Endodermal cell (in vitro differentiated cells): ENCODE results near the gene POLR2L. TPM values are rescaled to one million over a fixed set of nuclear protein-coding genes. Genes with fewer than 3 reads are reported as not detected.

Experiments used
- DNase-seq: peaks from one replicate; pipeline ENCODE4 v3.0.0-alpha.2; 2017
- H3K27ac ChIP-seq: 2 replicates; pipeline ENCODE4 v1.5.1; 2013; ENCODE audit warnings: mild to moderate bottlenecking, low read depth, low read length, moderate library complexity
- H3K27me3 ChIP-seq: 2 replicates; pipeline ENCODE4 v1.6.1; 2013; ENCODE audit warnings: mild to moderate bottlenecking, low read length, moderate library complexity; ENCODE audit not compliant: insufficient read depth, control insufficient read depth, poor library complexity, severe bottlenecking
- H3K36me3 ChIP-seq: 2 replicates; pipeline ENCODE4 v1.7.0; 2013; ENCODE audit warnings: mild to moderate bottlenecking, low read length, moderate library complexity; ENCODE audit not compliant: control insufficient read depth, insufficient read depth
- H3K4me1 ChIP-seq: one replicate; pipeline ENCODE4 v1.7.0; 2013; ENCODE audit warnings: low read length; ENCODE audit not compliant: control insufficient read depth, insufficient read depth
- H3K4me3 ChIP-seq: 2 replicates; pipeline ENCODE4 v1.5.1; 2013; ENCODE audit warnings: mild to moderate bottlenecking, low read length, moderate library complexity
- H3K9ac ChIP-seq: 2 replicates; pipeline ENCODE4 v1.6.1; 2013; ENCODE audit warnings: mild to moderate bottlenecking, low read length, moderate library complexity; ENCODE audit not compliant: poor library complexity, severe bottlenecking; ENCODE audit errors: extremely low read depth
- H3K9me3 ChIP-seq: 2 replicates; pipeline ENCODE4 v1.6.1; 2013; ENCODE audit warnings: mild to moderate bottlenecking, low read length, moderate library complexity; ENCODE audit not compliant: control insufficient read depth
- H3K27ac Mint-ChIP-seq: 2 replicates; pipeline ENCODE4 v1.8.0; 2020; ENCODE audit warnings: mixed read lengths
- H3K27me3 Mint-ChIP-seq: 2 replicates; pipeline ENCODE4 v1.8.0; 2021; ENCODE audit warnings: mild to moderate bottlenecking, mixed read lengths; ENCODE audit not compliant: insufficient read depth
- H3K36me3 Mint-ChIP-seq: 2 replicates; pipeline ENCODE4 v1.8.0; 2020; ENCODE audit warnings: low read depth, mixed read lengths
- H3K4me1 Mint-ChIP-seq: 2 replicates; pipeline ENCODE4 v1.8.0; 2020; ENCODE audit warnings: mixed read lengths
- H3K4me3 Mint-ChIP-seq: 2 replicates; pipeline ENCODE4 v1.8.0; 2020; ENCODE audit warnings: mild to moderate bottlenecking, moderate library complexity, mixed read lengths
- H3K9me3 Mint-ChIP-seq: 2 replicates; pipeline ENCODE4 v1.8.0; 2020; ENCODE audit warnings: mild to moderate bottlenecking, mixed read lengths
- CTCF ChIP-seq: fragments of 200-600 bp; sonication (generic); conservative IDR thresholded peaks from 2 replicates; pipeline ENCODE4 v1.5.0; 2021; ENCODE audit warnings: antibody characterized with exemption, mild to moderate bottlenecking
- WGBS, 2 experiments: methylation state at CpG; one replicate each; pipeline versions ENCODE4 v1.1.5 to v1.1.7; 2013; ENCODE audit warnings: missing lambda C conversion rate in 2 of 2, mixed read lengths in 1 of 2; ENCODE audit not compliant: insufficient coverage in 1 of 2, insufficient read length in 1 of 2; 5-methylcytosine and 5-hydroxymethylcytosine counted together
- total RNA-seq, 2 donors: library from RNA; stranded (reverse); fragmentation: NEBNext Ultra II Directional in 1 of 2; extraction: Animal tissue kit (Norgen Biotek cat#: 25700) in 1 of 2; gene quantifications; 2 replicates in 1 of 2; 3 replicates in 1 of 2; pipeline ENCODE4 v1.2.1, GENCODE V29; 2021

The POLR2L gene
- total RNA-seq, 2 donors from 2014 or later: 139 to 148 TPM

- no peaks in the 10 kb centered on the region for H3K36me3 ChIP-seq
- no peak overlapping the region for H3K9ac ChIP-seq
- H3K4me3 ChIP-seq: no peak overlapping the region
- Mint-ChIP-seq H3K27me3 (no peaks in the 10 kb centered on the region), H3K4me3 (no peak overlapping the region), H3K4me1 (peaks cover 1% of the 10 kb centered on the region), H3K36me3 (no peaks in the 10 kb centered on the region), H3K27ac (no peak overlapping the region), H3K9me3 (no peaks in the 10 kb centered on the region)
- TF ChIP-seq CTCF: no peak
- DNase-seq: no peak
- no peaks in the 10 kb centered on the region for H3K27me3 ChIP-seq
- H3K9me3 ChIP-seq: no peaks in the 10 kb centered on the region
- H3K4me1 ChIP-seq: no peaks in the 10 kb centered on the region
- H3K27ac ChIP-seq: peak overlapping the region; percentile 76
- 79 to 85% methylated on average over 4 to 12 of the region's 12 CpGs for WGBS, 2 experiments
Measured at GRCh38 chr11:862696-863022, 20.3 kb upstream of the POLR2L start.

- no peaks in the 10 kb centered on the region for H3K27me3 Mint-ChIP-seq
- no peaks in the 10 kb centered on the region for H3K4me1 ChIP-seq
- WGBS, 2 experiments: 80 to 81% methylated on average over 19 to 20 of the region's 20 CpGs
- peaks cover under 1% of the 10 kb centered on the region for H3K36me3 Mint-ChIP-seq
- peaks cover 1% of the 10 kb centered on the region for H3K4me1 Mint-ChIP-seq
- no peaks in the 10 kb centered on the region for H3K27me3 ChIP-seq
- no peak for TF ChIP-seq CTCF
- H3K9ac ChIP-seq: no peak overlapping the region
- H3K4me3 ChIP-seq: no peak overlapping the region
- no peaks in the 10 kb centered on the region for H3K36me3 ChIP-seq
- H3K4me3 Mint-ChIP-seq: no peak overlapping the region
- no peak overlapping the region for H3K27ac Mint-ChIP-seq
- no peak overlapping the region for H3K27ac ChIP-seq
- DNase-seq: no peak
- no peaks in the 10 kb centered on the region for H3K9me3 Mint-ChIP-seq
- no peaks in the 10 kb centered on the region for H3K9me3 ChIP-seq
Measured at GRCh38 chr11:862081-862661, 19.8 kb upstream of the POLR2L start.

- H3K4me1 ChIP-seq: no peaks in the 10 kb centered on the region
- H3K36me3 ChIP-seq: no peaks in the 10 kb centered on the region
- no peaks in the 10 kb centered on the region for H3K9me3 Mint-ChIP-seq
- H3K9ac ChIP-seq: no peak overlapping the region
- no peak overlapping the region for H3K4me3 Mint-ChIP-seq
- no peak for DNase-seq
- H3K27me3 Mint-ChIP-seq: no peaks in the 10 kb centered on the region
- no peak overlapping the region for H3K27ac ChIP-seq
- no peak overlapping the region for H3K4me3 ChIP-seq
- H3K27me3 ChIP-seq: no peaks in the 10 kb centered on the region
- no peak overlapping the region for H3K27ac Mint-ChIP-seq
- peaks cover 3% of the 10 kb centered on the region for H3K36me3 Mint-ChIP-seq
- no peaks in the 10 kb centered on the region for H3K9me3 ChIP-seq
- 94 to 99% methylated on average over 13 to 14 of the region's 14 CpGs for whole genome bisulfite sequencing, 2 experiments
- H3K4me1 Mint-ChIP-seq: peaks cover 5% of the 10 kb centered on the region
- TF ChIP-seq CTCF: no peak
Measured at GRCh38 chr11:861105-861479, 18.8 kb upstream of the POLR2L start.
